Measurements from ENCODE around the gene KRTAP4-16.

DNA sequence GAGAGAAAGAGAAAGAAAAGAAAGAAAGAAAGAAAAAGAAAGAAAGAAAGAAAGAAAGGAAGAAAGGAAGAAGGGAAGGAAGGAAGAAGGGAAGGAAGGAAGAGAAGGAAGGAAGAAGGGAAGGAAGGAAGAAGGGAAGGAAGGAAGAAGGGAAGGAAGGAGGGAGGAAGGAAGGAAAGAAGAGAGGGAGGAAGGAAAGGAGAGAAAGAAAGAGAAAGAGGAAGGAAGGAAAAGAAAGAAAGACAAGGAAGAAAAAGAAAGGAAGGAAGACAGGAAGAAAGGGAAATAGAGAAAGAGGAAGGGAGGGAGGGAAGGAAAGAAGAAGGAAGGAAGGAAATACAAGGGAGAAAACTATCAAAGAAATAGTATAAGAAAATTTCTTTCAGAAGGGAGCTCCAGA is 25.2 kb downstream of the KRTAP4-16 start:
- TF ChIP-seq, protein P1, sequence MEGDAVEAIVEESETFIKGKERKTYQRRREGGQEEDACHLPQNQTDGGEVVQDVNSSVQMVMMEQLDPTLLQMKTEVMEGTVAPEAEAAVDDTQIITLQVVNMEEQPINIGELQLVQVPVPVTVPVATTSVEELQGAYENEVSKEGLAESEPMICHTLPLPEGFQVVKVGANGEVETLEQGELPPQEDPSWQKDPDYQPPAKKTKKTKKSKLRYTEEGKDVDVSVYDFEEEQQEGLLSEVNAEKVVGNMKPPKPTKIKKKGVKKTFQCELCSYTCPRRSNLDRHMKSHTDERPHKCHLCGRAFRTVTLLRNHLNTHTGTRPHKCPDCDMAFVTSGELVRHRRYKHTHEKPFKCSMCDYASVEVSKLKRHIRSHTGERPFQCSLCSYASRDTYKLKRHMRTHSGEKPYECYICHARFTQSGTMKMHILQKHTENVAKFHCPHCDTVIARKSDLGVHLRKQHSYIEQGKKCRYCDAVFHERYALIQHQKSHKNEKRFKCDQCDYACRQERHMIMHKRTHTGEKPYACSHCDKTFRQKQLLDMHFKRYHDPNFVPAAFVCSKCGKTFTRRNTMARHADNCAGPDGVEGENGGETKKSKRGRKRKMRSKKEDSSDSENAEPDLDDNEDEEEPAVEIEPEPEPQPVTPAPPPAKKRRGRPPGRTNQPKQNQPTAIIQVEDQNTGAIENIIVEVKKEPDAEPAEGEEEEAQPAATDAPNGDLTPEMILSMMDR (conservative IDR thresholded peaks at IDR 0.05) = no peak
- no peak for TF ChIP-seq ZFX (IDR thresholded peaks at IDR 0.05)
